DMS114 treated with DMSO at 0.1 percent for 48 hours (cell line): ENCODE data around the gene GPER1.
"Not testable (repeated sequence)": the region's sequence is repeated elsewhere in the genome, so short reads cannot be mapped to it uniquely, and the experiment has no call there.

Experiments
- DNase-seq: peaks from one replicate; lab custom pipeline; 2025; ENCODE audit not compliant: unreplicated experiment; lab: John Stamatoyannopoulos, UW

Gene GPER1

GRCh38 chr7:1087952-1088920 is at the start of gene GPER1:
TSS of gene GPER1 (plus strand) at chr7:1088113. CDS start at chr7:1091729, 3,616 bp downstream.
- DNase-seq = no peak

- not testable (repeated sequence) for DNase-seq
These were observed 47.7 kb upstream of the GPER1 start for GRCh38 chr7:1040233-1040632.

GRCh38 chr7:1040790-1041189 is 47.1 kb upstream of the GPER1 start:
- DNase-seq = peak; percentile 24

GRCh38 chr7:1041551-1042491 is 46.1 kb upstream of the GPER1 start:
- DNase-seq = no peak

GRCh38 chr7:1042492-1042833 is 45.5 kb upstream of the GPER1 start:
- no peak for DNase-seq

GRCh38 chr7:1043552-1044188 is 44.2 kb upstream of the GPER1 start:
- no peak for DNase-seq

- DNase-seq = peak; percentile 85
These were observed 43.5 kb upstream of the GPER1 start, which contains the start of gene GPR146 for GRCh38 chr7:1044189-1045068. TSS of gene GPR146 (plus strand) at chr7:1044546. CDS start at chr7:1057516, 12,970 bp downstream.

GRCh38 chr7:1045069-1046063 is 42.5 kb upstream of the GPER1 start:
- no peak for DNase-seq

- DNase-seq = no peak
These were observed 40.9 kb upstream of the GPER1 start for GRCh38 chr7:1046722-1047679.

- no peak for DNase-seq
These were observed 38.7 kb upstream of the GPER1 start for GRCh38 chr7:1049006-1049741.

- no peak for DNase-seq
These were observed 38.1 kb upstream of the GPER1 start for GRCh38 chr7:1049801-1050200.

GRCh38 chr7:1050254-1050906 is 37.5 kb upstream of the GPER1 start:
- no peak for DNase-seq

GRCh38 chr7:1050956-1051690 is 36.8 kb upstream of the GPER1 start:
- no peak for DNase-seq

- DNase-seq = no peak
These were observed 35.7 kb upstream of the GPER1 start for GRCh38 chr7:1052031-1052818.

- DNase-seq = no peak
These were observed 34.9 kb upstream of the GPER1 start for GRCh38 chr7:1053002-1053411.
